Astrocyte (in vitro differentiated cells and primary cell): ENCODE results near the gene LUC7L3.

Experiments used
- CTCF ChIP-seq: IDR thresholded peaks from 2 replicates; pipeline ENCODE4 v1.5.1; 2011; ENCODE audit warnings: low read depth, mild to moderate bottlenecking, inconsistent platforms, low read length, moderate library complexity; ENCODE audit not compliant: insufficient read depth
- EZH2 ChIP-seq: IDR thresholded peaks from 2 replicates; pipeline ENCODE4 v1.6.1; 2012; ENCODE audit warnings: mild to moderate bottlenecking, low read length, inconsistent platforms; ENCODE audit not compliant: insufficient read depth

DNA sequence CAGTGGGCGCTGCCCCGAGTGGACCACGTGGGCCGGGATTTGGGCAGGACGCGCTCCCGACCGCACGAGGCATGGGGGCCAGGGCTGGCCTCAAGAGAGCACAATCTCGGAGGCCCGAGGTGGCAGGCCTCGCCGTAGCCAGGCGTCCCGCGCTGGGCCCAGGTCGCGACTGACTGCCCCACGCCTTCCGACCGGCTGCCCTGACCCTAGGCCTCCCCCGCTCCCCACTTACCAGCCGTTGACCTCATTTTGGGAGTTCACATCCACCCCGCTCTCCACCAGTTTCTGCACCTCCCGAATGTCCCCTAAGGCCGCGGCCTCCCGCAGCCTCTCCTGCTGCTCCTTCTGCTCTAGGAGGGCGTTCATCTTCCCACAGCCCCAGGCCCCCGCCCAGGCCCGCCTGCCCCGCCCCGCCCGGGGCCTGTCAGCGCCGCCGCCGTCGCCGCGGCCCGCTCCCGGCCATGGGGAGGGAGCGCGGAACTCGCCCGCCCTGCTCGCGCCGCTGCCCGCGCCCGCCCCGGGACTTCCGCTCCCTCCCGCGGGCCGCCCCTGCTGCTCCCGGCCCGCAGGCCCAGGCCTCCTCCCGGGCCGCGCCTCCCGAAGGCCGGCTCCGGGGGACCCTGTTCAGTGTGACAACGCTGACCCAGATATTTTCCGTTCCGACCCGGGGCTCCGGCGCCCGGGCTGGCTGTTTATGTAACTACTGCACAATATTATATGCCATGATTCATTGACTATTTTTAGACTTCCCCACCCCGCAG, 11.9 kb upstream of the LUC7L3 start, which contains the start of gene ANKRD40:
- no peak for TF ChIP-seq CTCF
- no peak for TF ChIP-seq EZH2
